ENCODE measurements around the gene EFHD1.
"Not testable (repeated sequence)": the region's sequence is repeated elsewhere in the genome, so short reads cannot be mapped to it uniquely, and the experiment has no call there.

EFHD1 gene

GRCh38 chr2:232672588-232672987 lies 39.2 kb downstream of the EFHD1 start:
- DNase-seq (ENCODE audit: low spot score) = no peak
- TF ChIP-seq, protein P1, sequence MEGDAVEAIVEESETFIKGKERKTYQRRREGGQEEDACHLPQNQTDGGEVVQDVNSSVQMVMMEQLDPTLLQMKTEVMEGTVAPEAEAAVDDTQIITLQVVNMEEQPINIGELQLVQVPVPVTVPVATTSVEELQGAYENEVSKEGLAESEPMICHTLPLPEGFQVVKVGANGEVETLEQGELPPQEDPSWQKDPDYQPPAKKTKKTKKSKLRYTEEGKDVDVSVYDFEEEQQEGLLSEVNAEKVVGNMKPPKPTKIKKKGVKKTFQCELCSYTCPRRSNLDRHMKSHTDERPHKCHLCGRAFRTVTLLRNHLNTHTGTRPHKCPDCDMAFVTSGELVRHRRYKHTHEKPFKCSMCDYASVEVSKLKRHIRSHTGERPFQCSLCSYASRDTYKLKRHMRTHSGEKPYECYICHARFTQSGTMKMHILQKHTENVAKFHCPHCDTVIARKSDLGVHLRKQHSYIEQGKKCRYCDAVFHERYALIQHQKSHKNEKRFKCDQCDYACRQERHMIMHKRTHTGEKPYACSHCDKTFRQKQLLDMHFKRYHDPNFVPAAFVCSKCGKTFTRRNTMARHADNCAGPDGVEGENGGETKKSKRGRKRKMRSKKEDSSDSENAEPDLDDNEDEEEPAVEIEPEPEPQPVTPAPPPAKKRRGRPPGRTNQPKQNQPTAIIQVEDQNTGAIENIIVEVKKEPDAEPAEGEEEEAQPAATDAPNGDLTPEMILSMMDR (IDR thresholded peaks at IDR 0.05; ENCODE audit: extremely low read depth, insufficient read depth, missing control alignments) = no peak
- in situ Hi-C loops (cut with MboI; ENCODE audit: low pct_unique_long_range_greater_than_20kb, low sequenced_read_pairs, unreplicated experiment) = no loop called here

- TF ChIP-seq, protein P1 (IDR thresholded peaks at IDR 0.05; ENCODE audit: extremely low read depth, insufficient read depth, missing control alignments) = no peak
- in situ Hi-C loops (cut with MboI; ENCODE audit: low pct_unique_long_range_greater_than_20kb, low sequenced_read_pairs, unreplicated experiment) = no loop called here
- DNase-seq (ENCODE audit: low spot score) = no peak
Observed at GRCh38 chr2:232674491-232674890, 41.1 kb downstream of the EFHD1 start.

DNA sequence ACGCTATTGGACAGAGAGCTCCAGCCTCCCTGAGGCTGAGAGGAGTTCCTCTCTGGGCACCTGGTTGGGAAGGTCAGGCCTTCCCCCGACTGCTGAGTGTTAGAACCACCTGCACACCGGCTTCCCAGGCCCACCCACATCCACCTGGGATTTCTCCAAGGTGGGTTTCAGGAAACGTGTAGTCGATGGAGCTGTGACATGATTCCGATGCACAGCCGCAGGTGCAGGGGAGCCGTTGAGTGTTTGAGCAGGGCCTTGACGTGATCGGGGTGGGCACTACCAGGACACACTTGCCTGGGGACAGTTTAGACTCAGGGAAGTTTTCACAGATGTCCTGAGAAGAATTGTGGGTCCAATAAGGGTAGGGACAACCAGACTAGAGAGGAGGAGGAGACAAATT lies 42.0 kb downstream of the EFHD1 start:
- DNase-seq (ENCODE audit: low spot score) = no peak
- TF ChIP-seq, protein P1 (IDR thresholded peaks at IDR 0.05; ENCODE audit: extremely low read depth, insufficient read depth, missing control alignments) = no peak
- in situ Hi-C loops (cut with MboI; ENCODE audit: low pct_unique_long_range_greater_than_20kb, low sequenced_read_pairs, unreplicated experiment) = no loop called here

DNA sequence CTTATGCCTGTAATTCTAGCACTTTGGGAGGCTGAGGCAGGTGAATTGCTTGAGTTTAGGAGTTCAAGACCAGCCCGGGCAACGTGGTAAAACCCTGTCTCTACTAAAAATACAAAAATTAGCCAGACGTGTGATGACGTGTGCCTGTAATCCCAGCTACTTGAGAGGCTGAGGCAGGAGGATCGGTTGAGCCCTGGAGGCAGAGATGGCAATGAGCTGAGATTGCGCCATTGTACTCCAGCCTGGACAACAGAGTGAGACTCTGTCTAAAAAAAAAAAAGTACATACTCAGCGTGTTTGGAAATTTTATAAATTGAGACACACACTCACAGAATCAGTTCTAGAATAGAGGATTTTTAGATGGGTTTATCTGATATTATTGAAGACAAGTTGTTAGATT lies 46.6 kb downstream of the EFHD1 start:
- TF ChIP-seq, protein P1 (IDR thresholded peaks at IDR 0.05; ENCODE audit: extremely low read depth, insufficient read depth, missing control alignments) = no peak
- no peak for DNase-seq (ENCODE audit: low spot score)
- in situ Hi-C loops (cut with MboI; ENCODE audit: low pct_unique_long_range_greater_than_20kb, low sequenced_read_pairs, unreplicated experiment) = no loop called here

GRCh38 chr2:232681527-232681926 lies 48.1 kb downstream of the EFHD1 start:
- TF ChIP-seq, protein P1 (IDR thresholded peaks at IDR 0.05; ENCODE audit: extremely low read depth, insufficient read depth, missing control alignments) = no peak
- DNase-seq (ENCODE audit: low spot score) = no peak
- in situ Hi-C loops (cut with MboI; ENCODE audit: low pct_unique_long_range_greater_than_20kb, low sequenced_read_pairs, unreplicated experiment) = no loop called here

DNA sequence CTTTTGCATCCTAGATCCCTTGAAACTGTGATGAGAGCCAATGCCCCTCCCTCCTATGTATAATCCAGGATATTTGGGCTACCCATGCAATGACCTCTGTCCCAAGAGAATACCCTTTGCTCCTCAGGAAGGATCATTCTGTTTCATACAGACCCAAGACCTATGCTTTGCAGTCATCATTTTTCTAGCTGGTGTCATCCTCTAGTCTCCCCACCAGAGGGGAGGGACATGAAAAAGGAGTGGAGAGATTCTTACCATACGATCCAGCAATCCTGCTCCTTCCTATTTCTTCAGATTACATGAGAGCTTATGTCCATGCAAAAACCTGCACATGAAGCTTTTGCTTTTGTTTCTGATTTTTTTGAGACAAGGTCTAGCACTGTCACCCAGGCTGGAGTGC lies 50.0 kb downstream of the EFHD1 start:
- TF ChIP-seq, protein P1 (IDR thresholded peaks at IDR 0.05; ENCODE audit: extremely low read depth, insufficient read depth, missing control alignments) = no peak
- DNase-seq (ENCODE audit: low spot score) = no peak
- in situ Hi-C loops (cut with MboI; ENCODE audit: low pct_unique_long_range_greater_than_20kb, low sequenced_read_pairs, unreplicated experiment) = no loop called here

DNA sequence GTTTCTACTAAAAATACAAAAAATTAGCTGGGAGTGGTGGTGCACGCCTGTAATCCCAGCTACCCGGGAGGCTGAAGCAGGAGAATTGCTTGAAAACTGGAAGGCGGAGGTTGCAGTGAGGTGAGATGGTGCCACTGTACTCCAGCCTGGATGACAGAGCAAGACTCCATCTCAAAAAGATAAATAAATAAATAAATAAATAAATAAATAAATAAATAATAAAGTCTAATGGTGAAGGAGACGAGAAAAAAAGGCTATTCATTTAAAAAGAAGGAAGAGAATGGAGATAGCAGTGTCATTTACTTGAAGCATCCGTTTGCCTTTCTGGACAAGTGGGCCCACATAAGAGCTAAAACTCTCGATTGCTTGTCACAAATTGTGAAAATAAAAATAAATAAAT lies 52.0 kb downstream of the EFHD1 start:
- in situ Hi-C loops (cut with MboI; ENCODE audit: low pct_unique_long_range_greater_than_20kb, low sequenced_read_pairs, unreplicated experiment); DNase-seq (ENCODE audit: low spot score): not testable (repeated sequence)

Measured in GM13977 (cell line).